ENCODE results near the gene RPL35A. TPM values are rescaled to one million over a fixed set of nuclear protein-coding genes. Genes with fewer than 3 reads are reported as not detected.
"Not testable (repeated sequence)": the region's sequence is repeated elsewhere in the genome, so short reads cannot be mapped to it uniquely, and the experiment has no call there.

The RPL35A gene
- total RNA-seq, 1 donor from 2014 or later, result 1,363 TPM

DNA sequence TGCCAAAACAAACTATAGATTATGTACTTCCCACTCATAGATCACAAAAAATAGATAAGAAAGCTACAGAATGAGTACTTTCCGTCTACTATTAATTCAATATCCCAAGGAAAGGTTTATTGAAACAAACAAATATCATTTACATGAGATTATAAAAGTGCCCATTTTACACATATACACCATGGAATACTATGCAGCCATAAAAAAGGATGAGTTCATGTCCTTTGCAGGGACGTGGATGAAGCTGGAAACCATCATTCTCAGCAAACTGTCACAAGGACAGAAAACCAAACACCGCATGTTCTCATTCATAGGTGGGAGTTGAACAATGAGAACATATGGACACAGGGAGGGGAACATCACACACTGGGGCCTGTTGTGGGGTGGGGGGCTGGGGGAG is 22.4 kb upstream of the RPL35A start:
- H3K27me3 Mint-ChIP-seq (ENCODE audit: low read depth); H3K4me1 Mint-ChIP-seq (ENCODE audit: low read depth); DNase-seq (ENCODE audit: low spot score); intact Hi-C loops (cut with micrococcal nuclease); H3K27ac Mint-ChIP-seq; H3K9me3 Mint-ChIP-seq; H3K4me3 Mint-ChIP-seq (ENCODE audit: low read depth): not testable (repeated sequence)
- H3K36me3 Mint-ChIP-seq (ENCODE audit: low read depth), result peaks cover 16% of the 10 kb centered on the region

DNA sequence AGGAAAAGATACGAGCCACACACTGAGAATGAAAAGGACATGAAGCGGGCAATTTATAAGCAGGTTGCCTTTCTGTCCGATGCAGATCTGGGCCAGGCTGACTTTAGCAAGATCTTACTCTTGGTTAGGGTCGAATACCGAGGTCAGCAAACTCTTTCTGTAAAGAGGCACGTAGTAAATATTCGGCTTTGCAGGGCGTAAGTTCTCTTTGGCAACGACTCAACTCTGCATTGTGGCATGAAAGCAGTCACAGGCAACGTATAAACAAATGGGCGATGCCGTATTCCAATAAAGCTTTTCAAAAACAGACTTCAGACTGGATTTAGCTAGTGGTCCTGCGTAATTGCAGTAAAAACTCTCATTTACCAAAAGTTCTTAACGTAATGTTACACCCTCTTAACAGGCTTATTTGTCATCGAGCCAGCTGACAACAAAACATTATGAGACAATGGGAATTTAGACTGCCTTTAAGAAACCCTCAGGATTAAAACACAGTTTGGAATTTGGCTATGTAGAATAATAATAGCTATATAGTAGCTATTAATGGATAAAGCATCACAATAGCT is 13.1 kb upstream of the RPL35A start:
- Mint-ChIP-seq H3K4me1 (ENCODE audit: low read depth) (peaks cover 5% of the 10 kb centered on the region), H3K9me3 (no peaks in the 10 kb centered on the region), H3K27ac (no peak overlapping the region), H3K4me3 (ENCODE audit: low read depth) (no peak overlapping the region), H3K27me3 (ENCODE audit: low read depth) (no peaks in the 10 kb centered on the region), H3K36me3 (ENCODE audit: low read depth) (peaks cover 3% of the 10 kb centered on the region)
- intact Hi-C loops (cut with micrococcal nuclease), result no loop called here
- DNase-seq (ENCODE audit: low spot score), result no peak

GRCh38 chr3:197940745-197941384 is 9.1 kb upstream of the RPL35A start:
- Mint-ChIP-seq H3K27ac (no peak overlapping the region), H3K36me3 (ENCODE audit: low read depth) (peaks cover 8% of the 10 kb centered on the region), H3K4me3 (ENCODE audit: low read depth) (no peak overlapping the region), H3K9me3 (no peaks in the 10 kb centered on the region), H3K27me3 (ENCODE audit: low read depth) (no peaks in the 10 kb centered on the region), H3K4me1 (ENCODE audit: low read depth) (peaks cover 6% of the 10 kb centered on the region)
- intact Hi-C loops (cut with micrococcal nuclease), result no loop called here
- DNase-seq (ENCODE audit: low spot score), result no peak

DNA sequence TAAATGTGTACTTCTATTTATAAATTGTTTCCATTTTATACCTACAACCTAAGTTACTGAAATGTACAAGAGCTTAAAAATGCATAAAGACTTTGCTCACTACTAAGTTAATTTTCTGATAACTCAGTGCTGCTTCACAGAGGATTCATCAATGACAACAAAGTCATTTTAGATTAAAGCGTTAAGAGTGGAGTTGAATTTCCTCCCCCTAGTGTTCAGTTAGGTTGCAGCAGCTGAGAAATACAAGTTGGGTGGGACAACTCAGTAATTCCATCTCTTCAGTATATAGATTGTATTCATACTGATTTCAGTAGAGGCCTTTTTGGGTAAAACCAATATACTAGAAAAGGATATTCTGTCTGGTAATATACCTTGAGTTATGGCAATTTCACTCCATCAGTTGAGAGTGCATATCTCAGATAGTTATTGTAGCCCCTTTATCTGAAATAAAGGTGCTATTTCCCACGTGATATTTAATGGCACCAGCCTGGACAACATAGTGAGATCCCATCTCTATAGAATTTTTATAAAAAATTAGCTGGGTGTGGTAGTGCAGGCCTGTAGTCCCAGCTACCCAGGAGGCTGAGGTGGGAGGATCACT is 6.9 kb upstream of the RPL35A start:
- H3K27ac Mint-ChIP-seq, result no peak overlapping the region

GRCh38 chr3:197949191-197949777 is 706 bp upstream of the RPL35A start:
- DNase-seq (ENCODE audit: low spot score), result no peak
- Mint-ChIP-seq H3K27me3 (ENCODE audit: low read depth) (no peaks in the 10 kb centered on the region), H3K9me3 (no peaks in the 10 kb centered on the region), H3K27ac (peak overlapping the region; percentile 97), H3K4me1 (ENCODE audit: low read depth) (peaks cover 32% of the 10 kb centered on the region), H3K36me3 (ENCODE audit: low read depth) (peaks cover 41% of the 10 kb centered on the region), H3K4me3 (ENCODE audit: low read depth) (peak overlapping the region; percentile 99)
- intact Hi-C loops (cut with micrococcal nuclease), result no loop called here

More for the DNA sequence above, 6.9 kb upstream of the RPL35A start:
- peaks cover 8% of the 10 kb centered on the region for H3K36me3 Mint-ChIP-seq (ENCODE audit: low read depth)
- DNase-seq (ENCODE audit: low spot score), result no peak
- H3K4me3 Mint-ChIP-seq (ENCODE audit: low read depth), result no peak overlapping the region
- peaks cover 6% of the 10 kb centered on the region for H3K4me1 Mint-ChIP-seq (ENCODE audit: low read depth)
- H3K27me3 Mint-ChIP-seq (ENCODE audit: low read depth), result no peaks in the 10 kb centered on the region
- H3K9me3 Mint-ChIP-seq, result no peaks in the 10 kb centered on the region
- intact Hi-C loops (cut with micrococcal nuclease), result loop anchor here (1.0 kb wide), 1 partner anchor 37 kb away; no protein-coding TSS in a partner anchor

DNA sequence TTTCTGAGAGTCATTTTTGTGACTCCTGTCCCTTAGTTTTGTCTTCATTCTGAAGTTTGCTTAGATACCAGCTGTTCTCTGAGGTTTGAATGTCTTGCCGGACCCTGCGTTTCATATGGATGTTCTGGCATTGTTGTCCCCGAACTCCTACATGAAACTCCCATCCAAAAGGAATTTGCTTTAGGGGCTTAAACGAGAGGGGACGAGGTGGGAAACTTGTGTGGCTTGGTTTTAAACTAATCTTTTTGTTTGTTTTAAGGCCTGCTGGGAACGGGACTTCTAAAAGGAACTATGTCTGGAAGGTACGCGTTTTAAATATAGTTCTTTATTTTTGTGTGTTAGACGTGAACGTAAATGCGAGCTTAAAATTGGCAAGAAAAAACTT is 679 bp downstream of the RPL35A start:
- no peaks in the 10 kb centered on the region for H3K27me3 Mint-ChIP-seq (ENCODE audit: low read depth)
- peak overlapping the region; percentile 99 for H3K4me3 Mint-ChIP-seq (ENCODE audit: low read depth)
- H3K27ac Mint-ChIP-seq, result peak overlapping the region; percentile 97
- peaks cover 36% of the 10 kb centered on the region for H3K4me1 Mint-ChIP-seq (ENCODE audit: low read depth)
- no peaks in the 10 kb centered on the region for H3K9me3 Mint-ChIP-seq
- DNase-seq (ENCODE audit: low spot score), result no peak
- peaks cover 55% of the 10 kb centered on the region for H3K36me3 Mint-ChIP-seq (ENCODE audit: low read depth)
- intact Hi-C loops (cut with micrococcal nuclease), result loop anchor here (1.0 kb wide), 2 partner anchors 10 to 44 kb away; partner anchors contain the start of gene LMLN

DNA sequence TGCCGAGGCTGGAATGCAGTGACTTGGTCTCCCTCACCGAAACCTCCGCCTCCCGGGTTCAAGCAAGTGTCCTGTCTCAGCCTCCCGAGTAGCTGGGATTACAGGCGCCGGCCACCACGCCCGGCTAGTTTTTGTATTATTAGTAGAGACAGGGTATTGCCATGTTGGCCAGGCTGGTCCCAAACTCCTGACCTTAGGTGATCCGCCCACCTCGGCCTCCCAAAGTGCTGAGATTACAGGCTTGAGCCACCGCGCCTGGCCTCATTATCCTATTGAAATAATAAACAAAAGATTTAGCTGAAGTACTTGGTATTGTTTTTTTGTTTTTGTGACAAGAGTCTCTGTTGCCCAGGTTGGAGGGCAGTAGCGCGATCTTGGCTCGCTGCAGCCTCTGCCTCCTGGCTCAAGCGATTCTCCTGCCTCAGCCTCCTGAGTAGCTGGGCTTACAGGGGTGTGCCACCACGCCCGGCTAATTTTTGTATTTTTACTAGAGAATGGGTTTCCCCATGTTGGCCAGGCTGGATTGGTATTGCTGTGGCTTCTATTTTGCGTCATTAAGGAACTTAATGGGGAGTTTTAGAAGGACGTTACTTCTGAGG is 1.5 kb downstream of the RPL35A start:
- intact Hi-C loops (cut with micrococcal nuclease), result no loop called here
- Mint-ChIP-seq H3K9me3 (no peaks in the 10 kb centered on the region), H3K4me3 (ENCODE audit: low read depth) (peak overlapping the region; percentile 99), H3K27me3 (ENCODE audit: low read depth) (no peaks in the 10 kb centered on the region), H3K4me1 (ENCODE audit: low read depth) (peaks cover 37% of the 10 kb centered on the region), H3K36me3 (ENCODE audit: low read depth) (peaks cover 63% of the 10 kb centered on the region), H3K27ac (peak overlapping the region; percentile 97)
- no peak for DNase-seq (ENCODE audit: low spot score)

DNA sequence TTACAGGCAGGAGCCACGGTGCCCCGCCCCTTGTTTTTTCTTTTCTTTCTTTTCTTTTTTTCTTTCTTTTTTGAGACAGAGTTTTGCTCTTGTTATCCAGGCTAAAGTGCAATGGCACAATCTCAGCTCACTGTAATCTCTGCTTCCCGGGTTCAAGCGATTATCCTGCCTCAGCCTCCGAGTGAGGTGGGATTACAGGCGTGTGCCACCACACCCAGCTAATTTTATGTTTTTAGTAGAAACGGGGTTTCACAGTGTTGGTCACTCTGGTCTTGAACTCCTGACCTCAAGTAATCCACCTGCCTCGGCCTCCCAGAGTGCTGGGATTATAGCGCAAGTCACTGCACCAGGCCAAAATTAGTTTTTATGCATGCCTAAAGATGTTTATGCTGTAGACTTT is 2.5 kb downstream of the RPL35A start:
- H3K36me3 Mint-ChIP-seq (ENCODE audit: low read depth), result peaks cover 73% of the 10 kb centered on the region

DNA sequence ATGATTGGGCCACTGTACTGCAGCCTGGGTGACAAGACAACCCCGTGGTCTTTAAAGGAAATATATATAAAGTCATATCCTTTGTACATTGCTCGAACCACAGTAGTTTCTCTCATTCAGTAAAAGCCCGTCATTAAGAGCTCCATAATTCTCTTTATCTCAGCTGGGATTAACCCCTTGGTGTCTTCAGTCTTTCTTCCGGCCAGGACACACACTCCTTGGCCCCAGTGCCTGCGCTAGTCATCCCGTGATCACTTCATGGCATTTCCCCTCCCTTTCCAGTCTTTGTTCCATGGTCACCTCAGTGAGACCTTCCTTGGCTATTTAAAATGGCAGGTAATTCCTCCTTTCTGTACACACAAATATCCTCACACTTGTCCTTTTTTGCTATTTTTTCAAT is 3.3 kb downstream of the RPL35A start:
- H3K27ac Mint-ChIP-seq, result peak overlapping the region; percentile 45
- H3K4me3 Mint-ChIP-seq (ENCODE audit: low read depth), result peak overlapping the region; percentile 50
- no peak for DNase-seq (ENCODE audit: low spot score)
- no peaks in the 10 kb centered on the region for H3K27me3 Mint-ChIP-seq (ENCODE audit: low read depth)
- intact Hi-C loops (cut with micrococcal nuclease), result no loop called here
- no peaks in the 10 kb centered on the region for H3K9me3 Mint-ChIP-seq
- H3K4me1 Mint-ChIP-seq (ENCODE audit: low read depth), result peaks cover 50% of the 10 kb centered on the region
- H3K36me3 Mint-ChIP-seq (ENCODE audit: low read depth), result peaks cover 80% of the 10 kb centered on the region

More for the DNA sequence above, 2.5 kb downstream of the RPL35A start:
- DNase-seq (ENCODE audit: low spot score), result no peak
- peak overlapping the region; percentile 63 for H3K4me3 Mint-ChIP-seq (ENCODE audit: low read depth)
- intact Hi-C loops (cut with micrococcal nuclease), result no loop called here
- no peaks in the 10 kb centered on the region for H3K27me3 Mint-ChIP-seq (ENCODE audit: low read depth)
- no peaks in the 10 kb centered on the region for H3K9me3 Mint-ChIP-seq
- peaks cover 42% of the 10 kb centered on the region for H3K4me1 Mint-ChIP-seq (ENCODE audit: low read depth)
- H3K27ac Mint-ChIP-seq, result peak overlapping the region; percentile 58

GRCh38 chr3:197953881-197954280 is 3.9 kb downstream of the RPL35A start:
- H3K9me3 Mint-ChIP-seq, result no peaks in the 10 kb centered on the region
- intact Hi-C loops (cut with micrococcal nuclease), result no loop called here
- no peak for DNase-seq (ENCODE audit: low spot score)

GRCh38 chr3:197955892-197956477 is 6.0 kb downstream of the RPL35A start:
- intact Hi-C loops (cut with micrococcal nuclease), result no loop called here

More at GRCh38 chr3:197953881-197954280, 3.9 kb downstream of the RPL35A start:
- Mint-ChIP-seq H3K4me1 (ENCODE audit: low read depth) (peaks cover 50% of the 10 kb centered on the region), H3K27ac (peak overlapping the region; percentile 45), H3K27me3 (ENCODE audit: low read depth) (no peaks in the 10 kb centered on the region), H3K36me3 (ENCODE audit: low read depth) (peaks cover 84% of the 10 kb centered on the region), H3K4me3 (ENCODE audit: low read depth) (peak overlapping the region; percentile 50)

DNA sequence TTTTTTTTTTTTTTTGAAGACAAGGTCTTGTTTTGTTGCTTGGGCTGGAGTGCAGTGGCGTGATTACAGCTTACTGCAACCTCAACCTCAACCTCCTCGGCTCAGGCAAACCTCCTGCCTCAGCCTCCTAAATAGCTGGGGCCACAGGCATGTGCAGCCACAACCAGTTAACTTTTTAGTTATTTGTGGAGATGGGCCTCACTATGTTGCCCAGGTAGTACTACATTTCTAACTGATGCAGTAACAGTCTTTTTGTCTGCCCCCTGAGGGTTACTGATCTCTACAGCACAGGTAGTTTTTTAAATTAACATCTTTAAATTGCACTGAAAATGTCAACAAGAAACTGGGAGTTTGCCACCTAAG is 6.6 kb downstream of the RPL35A start:
- intact Hi-C loops (cut with micrococcal nuclease), result no loop called here
- Mint-ChIP-seq H3K9me3 (no peaks in the 10 kb centered on the region), H3K36me3 (ENCODE audit: low read depth) (peaks cover 72% of the 10 kb centered on the region), H3K4me3 (ENCODE audit: low read depth) (no peak overlapping the region), H3K4me1 (ENCODE audit: low read depth) (peaks cover 50% of the 10 kb centered on the region), H3K27me3 (ENCODE audit: low read depth) (no peaks in the 10 kb centered on the region), H3K27ac (peak overlapping the region; percentile 52)
- no peak for DNase-seq (ENCODE audit: low spot score)

More at GRCh38 chr3:197955892-197956477, 6.0 kb downstream of the RPL35A start:
- Mint-ChIP-seq H3K4me3 (ENCODE audit: low read depth) (no peak overlapping the region), H3K9me3 (no peaks in the 10 kb centered on the region), H3K4me1 (ENCODE audit: low read depth) (peaks cover 50% of the 10 kb centered on the region), H3K27ac (no peak overlapping the region), H3K27me3 (ENCODE audit: low read depth) (no peaks in the 10 kb centered on the region), H3K36me3 (ENCODE audit: low read depth) (peaks cover 78% of the 10 kb centered on the region)
- DNase-seq (ENCODE audit: low spot score), result no peak

All from activated T-helper 2 cell treated with anti-CD3 and anti-CD28 coated beads, Interferon-gamma antibody, Interleukin-2, Interleukin-4, amounts not matched to agents 10 μg/mL and 5 μg/mL and 100 μg/mL, durations not matched to agents 14 hours and 24 hours and 36 hours (primary cell).